ENCODE data around the gene LRRK2.

LRRK2 gene

DNA sequence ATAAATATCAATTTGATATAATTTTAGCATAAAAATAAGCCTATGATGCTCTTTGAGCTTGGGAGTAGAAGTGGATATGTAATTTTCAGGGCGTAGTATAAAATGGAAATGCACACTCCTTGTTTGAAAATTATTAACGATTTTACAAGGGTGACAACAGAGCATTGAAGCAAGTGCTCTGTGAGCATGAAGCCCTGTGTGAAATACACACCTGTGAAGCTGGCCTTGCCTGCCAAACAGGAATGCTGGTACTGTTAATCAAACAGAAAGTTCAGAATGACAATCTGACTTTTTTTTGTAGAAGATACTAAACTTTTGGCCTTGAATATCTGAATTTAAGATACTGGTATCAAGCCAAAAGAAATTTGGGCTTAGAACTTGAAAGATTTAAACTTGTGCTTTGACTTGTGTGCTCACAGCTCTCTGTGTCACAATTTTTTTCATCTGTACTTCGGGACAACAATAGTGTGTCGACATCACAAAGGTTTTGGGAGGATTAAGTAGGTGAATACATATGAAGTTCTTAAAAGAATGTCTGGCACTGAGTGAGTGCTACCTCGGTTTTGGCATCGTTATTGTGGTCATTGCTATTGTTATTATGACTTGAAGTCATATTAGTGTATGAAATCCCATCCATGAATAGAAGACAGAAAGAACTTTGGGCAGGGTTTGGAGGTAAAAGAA is 47.3 kb downstream of the LRRK2 start:
- Histone ChIP-seq H3K36me3 (ENCODE audit: control insufficient read depth, insufficient read depth, low read length) (no peaks in the 10 kb centered on the region), H3K27me3 (ENCODE audit: control insufficient read depth, insufficient read depth, low read length) (no peaks in the 10 kb centered on the region), H3K4me1 (no peaks in the 10 kb centered on the region), H3K9me3 (ENCODE audit: control insufficient read depth, low read length) (no peaks in the 10 kb centered on the region), H3K79me2 (no peaks in the 10 kb centered on the region), H3K4me2 (ENCODE audit: low read length) (no peak overlapping the region), H2AFZ (no peak overlapping the region), H3K4me3 (ENCODE audit: low read depth, low read length) (no peak overlapping the region), H3K9ac (no peak overlapping the region), H3K27ac (no peak overlapping the region)
- TF ChIP-seq, protein P1, sequence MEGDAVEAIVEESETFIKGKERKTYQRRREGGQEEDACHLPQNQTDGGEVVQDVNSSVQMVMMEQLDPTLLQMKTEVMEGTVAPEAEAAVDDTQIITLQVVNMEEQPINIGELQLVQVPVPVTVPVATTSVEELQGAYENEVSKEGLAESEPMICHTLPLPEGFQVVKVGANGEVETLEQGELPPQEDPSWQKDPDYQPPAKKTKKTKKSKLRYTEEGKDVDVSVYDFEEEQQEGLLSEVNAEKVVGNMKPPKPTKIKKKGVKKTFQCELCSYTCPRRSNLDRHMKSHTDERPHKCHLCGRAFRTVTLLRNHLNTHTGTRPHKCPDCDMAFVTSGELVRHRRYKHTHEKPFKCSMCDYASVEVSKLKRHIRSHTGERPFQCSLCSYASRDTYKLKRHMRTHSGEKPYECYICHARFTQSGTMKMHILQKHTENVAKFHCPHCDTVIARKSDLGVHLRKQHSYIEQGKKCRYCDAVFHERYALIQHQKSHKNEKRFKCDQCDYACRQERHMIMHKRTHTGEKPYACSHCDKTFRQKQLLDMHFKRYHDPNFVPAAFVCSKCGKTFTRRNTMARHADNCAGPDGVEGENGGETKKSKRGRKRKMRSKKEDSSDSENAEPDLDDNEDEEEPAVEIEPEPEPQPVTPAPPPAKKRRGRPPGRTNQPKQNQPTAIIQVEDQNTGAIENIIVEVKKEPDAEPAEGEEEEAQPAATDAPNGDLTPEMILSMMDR (IDR thresholded peaks at IDR 0.05), result no peak

DNA sequence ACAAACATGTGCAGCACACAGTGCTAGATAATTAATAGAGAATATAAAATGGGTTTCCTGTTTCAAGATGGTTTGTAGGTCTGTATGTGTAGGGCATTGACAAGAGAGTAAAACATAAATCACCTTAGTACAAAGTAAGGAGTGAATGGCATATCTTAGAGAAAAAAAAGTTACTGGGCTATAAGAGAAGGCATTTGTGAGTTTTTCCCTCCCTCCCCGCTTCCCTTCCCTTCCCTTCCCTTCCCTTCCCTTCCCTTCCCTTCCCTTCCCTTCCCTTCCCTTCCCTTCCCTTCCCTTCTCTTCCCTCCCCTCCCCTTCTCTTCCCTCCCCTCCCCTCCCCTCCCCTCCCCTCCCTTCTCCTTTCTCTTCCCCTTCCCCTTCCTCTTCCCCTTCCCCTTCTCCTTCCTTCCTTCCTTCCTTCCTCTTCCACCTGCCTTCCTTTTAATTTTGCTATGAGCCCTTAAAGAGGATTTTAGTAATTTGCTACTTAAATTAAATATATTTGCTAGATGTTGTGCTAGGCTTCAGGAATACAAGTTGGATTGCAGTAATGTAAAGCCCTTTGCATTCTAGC is 57.1 kb downstream of the LRRK2 start:
- Histone ChIP-seq H3K27ac (no peak overlapping the region), H3K36me3 (ENCODE audit: control insufficient read depth, insufficient read depth, low read length) (no peaks in the 10 kb centered on the region), H3K4me3 (ENCODE audit: low read depth, low read length) (no peak overlapping the region), H3K4me1 (no peaks in the 10 kb centered on the region), H3K27me3 (ENCODE audit: control insufficient read depth, insufficient read depth, low read length) (no peaks in the 10 kb centered on the region), H3K4me2 (ENCODE audit: low read length) (no peak overlapping the region), H3K79me2 (no peaks in the 10 kb centered on the region), H3K9ac (no peak overlapping the region), H3K9me3 (ENCODE audit: control insufficient read depth, low read length) (no peaks in the 10 kb centered on the region), H2AFZ (no peak overlapping the region)
- TF ChIP-seq, protein P1 (IDR thresholded peaks at IDR 0.05), result no peak

DNA sequence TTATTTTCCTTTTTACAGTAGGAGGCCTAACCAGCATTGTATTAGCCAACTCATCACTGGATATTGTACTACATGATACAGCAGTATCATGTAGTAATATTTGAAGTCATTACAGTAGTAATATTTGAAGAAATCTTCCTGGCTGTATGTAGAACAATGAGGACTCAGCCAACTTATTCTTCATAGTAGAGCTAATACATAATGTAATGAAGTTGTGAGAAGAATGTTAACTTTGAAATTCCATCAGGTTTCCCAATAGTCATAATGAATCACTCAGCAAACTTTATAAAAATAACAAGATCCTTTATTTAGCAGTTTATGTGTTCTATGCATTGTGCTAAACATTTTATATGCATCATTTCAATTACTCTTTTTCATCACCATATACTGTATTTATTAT is 61.8 kb downstream of the LRRK2 start:
- Histone ChIP-seq H3K79me2 (no peaks in the 10 kb centered on the region), H3K27ac (no peak overlapping the region), H3K4me2 (ENCODE audit: low read length) (no peak overlapping the region), H3K9me3 (ENCODE audit: control insufficient read depth, low read length) (no peaks in the 10 kb centered on the region), H3K36me3 (ENCODE audit: control insufficient read depth, insufficient read depth, low read length) (no peaks in the 10 kb centered on the region), H3K27me3 (ENCODE audit: control insufficient read depth, insufficient read depth, low read length) (no peaks in the 10 kb centered on the region), H2AFZ (no peak overlapping the region), H3K9ac (no peak overlapping the region), H3K4me3 (ENCODE audit: low read depth, low read length) (no peak overlapping the region), H3K4me1 (no peaks in the 10 kb centered on the region)
- TF ChIP-seq, protein P1 (IDR thresholded peaks at IDR 0.05), result no peak

DNA sequence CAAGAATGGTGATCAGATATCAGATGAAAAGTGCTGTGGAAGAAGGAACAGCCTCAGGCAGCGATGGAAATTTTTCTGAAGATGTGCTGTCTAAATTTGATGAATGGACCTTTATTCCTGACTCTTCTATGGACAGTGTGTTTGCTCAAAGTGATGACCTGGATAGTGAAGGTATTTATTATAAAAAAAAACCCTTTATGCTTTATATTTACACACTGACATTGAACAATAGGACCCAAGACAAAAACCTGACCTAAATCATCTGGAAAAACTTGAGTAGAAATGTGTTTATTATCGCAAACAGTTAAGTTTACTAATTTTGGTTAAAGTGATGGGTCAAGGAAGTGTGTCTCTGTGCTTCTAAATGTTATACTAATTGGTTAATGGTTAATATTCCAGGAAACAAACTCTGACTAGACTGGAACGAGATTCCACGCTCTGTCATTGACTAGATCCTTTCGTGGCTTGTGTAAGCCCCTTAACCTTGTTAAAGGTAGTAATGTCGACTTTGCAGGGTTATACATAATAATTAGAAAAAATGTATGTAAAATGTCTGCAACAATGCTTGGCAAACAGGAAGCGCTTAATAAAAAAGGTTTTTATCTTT is 62.7 kb downstream of the LRRK2 start:
- no peaks in the 10 kb centered on the region for H3K4me1 ChIP-seq
- no peak overlapping the region for H2AFZ ChIP-seq
- no peak overlapping the region for H3K4me2 ChIP-seq (ENCODE audit: low read length)
- no peaks in the 10 kb centered on the region for H3K27me3 ChIP-seq (ENCODE audit: control insufficient read depth, insufficient read depth, low read length)
- no peaks in the 10 kb centered on the region for H3K79me2 ChIP-seq
- TF ChIP-seq, protein P1 (IDR thresholded peaks at IDR 0.05), result no peak
- no peak overlapping the region for H3K9ac ChIP-seq
- H3K36me3 ChIP-seq (ENCODE audit: control insufficient read depth, insufficient read depth, low read length), result no peaks in the 10 kb centered on the region
- H3K9me3 ChIP-seq (ENCODE audit: control insufficient read depth, low read length), result no peaks in the 10 kb centered on the region
- no peak overlapping the region for H3K27ac ChIP-seq
- no peak overlapping the region for H3K4me3 ChIP-seq (ENCODE audit: low read depth, low read length)
